Activated naive CD4-positive, alpha-beta T cell treated with anti-CD3 and anti-CD28 coated beads, Interleukin-2, amount 50 U/mL, for 24 hours (primary cell): ENCODE data around the gene SDHB.

Source experiments
- H3K27ac Mint-ChIP-seq: one replicate; pipeline ENCODE4 v1.8.0; 2021; ENCODE audit warnings: mild to moderate bottlenecking, mixed read lengths
- H3K27me3 Mint-ChIP-seq: one replicate; pipeline ENCODE4 v1.8.0; 2021; ENCODE audit warnings: mixed read lengths
- H3K36me3 Mint-ChIP-seq: one replicate; pipeline ENCODE4 v1.8.0; 2021; ENCODE audit warnings: mixed read lengths
- H3K4me1 Mint-ChIP-seq: one replicate; pipeline ENCODE4 v1.8.0; 2021; ENCODE audit warnings: mixed read lengths
- H3K4me3 Mint-ChIP-seq: one replicate; pipeline ENCODE4 v1.8.0; 2021; ENCODE audit warnings: mild to moderate bottlenecking, mixed read lengths
- H3K9me3 Mint-ChIP-seq: one replicate; pipeline ENCODE4 v1.8.0; 2021; ENCODE audit warnings: mixed read lengths

The SDHB gene

GRCh38 chr1:17082761-17083160 lies 28.9 kb upstream of the SDHB start:
- H3K4me3 Mint-ChIP-seq, result no peak overlapping the region
- no peaks in the 10 kb centered on the region for H3K36me3 Mint-ChIP-seq
- no peak overlapping the region for H3K27ac Mint-ChIP-seq
- no peaks in the 10 kb centered on the region for H3K4me1 Mint-ChIP-seq
- no peaks in the 10 kb centered on the region for H3K27me3 Mint-ChIP-seq
- H3K9me3 Mint-ChIP-seq, result no peaks in the 10 kb centered on the region

- Mint-ChIP-seq H3K27me3 (no peaks in the 10 kb centered on the region), H3K4me1 (no peaks in the 10 kb centered on the region), H3K9me3 (no peaks in the 10 kb centered on the region), H3K27ac (no peak overlapping the region), H3K36me3 (no peaks in the 10 kb centered on the region), H3K4me3 (no peak overlapping the region)
Observed at GRCh38 chr1:17081439-17081838, 27.6 kb upstream of the SDHB start.

GRCh38 chr1:17080880-17081279 lies 27.0 kb upstream of the SDHB start:
- no peaks in the 10 kb centered on the region for H3K27me3 Mint-ChIP-seq
- H3K36me3 Mint-ChIP-seq, result no peaks in the 10 kb centered on the region
- H3K4me1 Mint-ChIP-seq, result no peaks in the 10 kb centered on the region
- H3K27ac Mint-ChIP-seq, result no peak overlapping the region
- no peak overlapping the region for H3K4me3 Mint-ChIP-seq
- no peaks in the 10 kb centered on the region for H3K9me3 Mint-ChIP-seq

- no peaks in the 10 kb centered on the region for H3K9me3 Mint-ChIP-seq
- no peak overlapping the region for H3K27ac Mint-ChIP-seq
- no peaks in the 10 kb centered on the region for H3K4me1 Mint-ChIP-seq
- no peak overlapping the region for H3K4me3 Mint-ChIP-seq
- H3K27me3 Mint-ChIP-seq, result no peaks in the 10 kb centered on the region
- H3K36me3 Mint-ChIP-seq, result no peaks in the 10 kb centered on the region
Observed at GRCh38 chr1:17080085-17080759, 26.4 kb upstream of the SDHB start.

DNA sequence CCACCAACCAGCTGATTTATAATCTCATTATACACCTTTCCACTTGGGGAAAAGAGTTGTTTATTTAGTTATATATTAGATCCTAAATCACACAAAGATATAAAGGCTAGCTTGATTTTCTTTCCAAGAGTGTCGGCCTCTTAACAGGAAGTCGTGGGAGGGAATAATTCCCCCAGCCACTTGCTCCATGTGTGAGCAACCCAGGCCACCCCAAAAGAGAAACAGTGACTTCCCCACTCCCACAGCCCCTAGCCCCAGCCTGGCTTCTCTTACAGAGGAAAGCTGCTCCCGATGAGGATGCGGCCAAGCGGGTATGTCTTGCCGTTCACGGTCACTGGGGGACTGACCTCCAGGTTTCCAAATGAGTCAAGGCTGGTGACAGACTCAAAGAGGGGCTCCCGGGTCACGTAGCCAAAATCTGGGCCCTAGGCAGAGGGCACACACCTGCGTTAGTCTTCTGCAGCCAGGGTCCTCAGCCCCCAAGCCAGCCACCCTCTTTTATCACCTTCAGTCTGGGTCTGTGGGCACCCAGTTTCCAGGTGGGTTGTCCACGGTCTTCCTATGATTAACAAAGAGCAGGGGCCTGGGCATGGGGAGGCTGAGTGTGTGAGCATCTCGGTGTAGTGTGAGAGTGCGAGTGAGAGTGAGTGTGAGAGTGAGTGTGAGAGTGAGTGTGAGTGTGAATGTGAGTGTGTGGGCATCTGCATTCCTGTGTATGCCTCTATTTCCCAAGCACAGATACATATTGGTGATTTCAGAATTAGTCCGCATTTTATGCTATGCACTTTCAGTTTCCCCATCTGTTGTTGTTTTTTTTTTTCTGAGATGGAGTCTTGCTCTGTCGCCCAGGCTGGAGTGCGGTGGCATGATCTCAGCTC lies 25.4 kb upstream of the SDHB start:
- H3K9me3 Mint-ChIP-seq, result no peaks in the 10 kb centered on the region
- H3K4me1 Mint-ChIP-seq, result no peaks in the 10 kb centered on the region
- H3K36me3 Mint-ChIP-seq, result no peaks in the 10 kb centered on the region
- no peaks in the 10 kb centered on the region for H3K27me3 Mint-ChIP-seq
- H3K4me3 Mint-ChIP-seq, result no peak overlapping the region
- no peak overlapping the region for H3K27ac Mint-ChIP-seq

- Mint-ChIP-seq H3K27me3 (no peaks in the 10 kb centered on the region), H3K4me1 (no peaks in the 10 kb centered on the region), H3K27ac (no peak overlapping the region), H3K9me3 (no peaks in the 10 kb centered on the region), H3K4me3 (no peak overlapping the region), H3K36me3 (no peaks in the 10 kb centered on the region)
Observed at GRCh38 chr1:17075470-17076255, 21.8 kb upstream of the SDHB start.

GRCh38 chr1:17071794-17072193 lies 18.0 kb upstream of the SDHB start:
- no peak overlapping the region for H3K4me3 Mint-ChIP-seq
- H3K9me3 Mint-ChIP-seq, result no peaks in the 10 kb centered on the region
- no peaks in the 10 kb centered on the region for H3K4me1 Mint-ChIP-seq
- no peak overlapping the region for H3K27ac Mint-ChIP-seq
- no peaks in the 10 kb centered on the region for H3K27me3 Mint-ChIP-seq
- no peaks in the 10 kb centered on the region for H3K36me3 Mint-ChIP-seq

DNA sequence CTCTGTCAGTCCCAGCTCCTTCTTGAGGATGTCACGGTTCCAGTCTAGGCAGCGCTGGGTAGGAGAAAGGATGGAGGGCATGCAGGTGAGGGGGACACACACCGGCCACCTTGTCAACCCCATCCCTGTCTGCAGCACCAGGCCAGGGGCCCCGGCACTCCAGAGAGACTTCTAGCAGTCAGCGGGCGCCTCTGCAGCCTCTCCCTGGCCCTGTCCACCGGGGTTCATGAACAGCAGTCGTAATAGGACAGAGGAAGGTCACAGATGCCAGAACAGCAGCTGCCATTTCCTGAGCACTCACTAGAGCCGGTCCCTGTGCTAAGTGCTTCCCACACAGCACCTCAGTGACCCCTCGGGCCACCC lies 16.3 kb upstream of the SDHB start:
- Mint-ChIP-seq H3K9me3 (no peaks in the 10 kb centered on the region), H3K27me3 (no peaks in the 10 kb centered on the region), H3K27ac (no peak overlapping the region), H3K36me3 (no peaks in the 10 kb centered on the region), H3K4me1 (no peaks in the 10 kb centered on the region), H3K4me3 (no peak overlapping the region)

DNA sequence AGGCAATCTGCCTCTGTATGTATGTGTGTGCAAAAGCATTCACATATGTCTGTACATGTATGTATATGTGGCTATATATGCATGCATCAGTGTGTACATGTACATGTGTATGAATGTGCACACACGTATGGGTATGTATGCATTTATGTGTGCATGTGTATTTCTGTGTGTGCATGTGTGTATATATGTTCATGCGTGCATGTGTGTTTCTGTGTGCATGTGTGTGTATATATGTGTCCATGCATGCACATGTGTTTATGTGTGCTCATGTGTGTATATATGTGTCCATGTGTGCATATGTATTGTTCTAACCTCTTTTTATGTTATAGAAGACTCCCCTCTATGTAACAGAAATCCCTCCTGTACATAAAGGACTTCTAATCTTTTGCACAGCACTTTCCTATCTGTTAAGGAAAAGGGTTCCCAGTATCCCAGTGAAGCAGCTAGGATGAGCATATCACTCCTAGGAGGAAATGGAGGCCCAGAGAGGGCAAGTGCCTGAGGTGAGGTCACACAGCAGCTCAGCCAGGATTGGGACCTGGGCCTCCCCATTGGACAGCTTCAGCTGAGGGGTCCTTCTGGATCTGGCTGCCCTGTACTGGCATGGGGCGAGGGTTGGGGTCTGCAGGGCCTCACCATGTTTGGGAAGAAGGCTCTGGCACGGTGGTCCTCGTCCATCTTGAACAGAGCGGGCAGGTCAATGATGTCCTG lies 15.8 kb upstream of the SDHB start:
- Mint-ChIP-seq H3K9me3 (no peaks in the 10 kb centered on the region), H3K4me3 (no peak overlapping the region), H3K27me3 (no peaks in the 10 kb centered on the region), H3K4me1 (no peaks in the 10 kb centered on the region), H3K36me3 (no peaks in the 10 kb centered on the region), H3K27ac (no peak overlapping the region)

DNA sequence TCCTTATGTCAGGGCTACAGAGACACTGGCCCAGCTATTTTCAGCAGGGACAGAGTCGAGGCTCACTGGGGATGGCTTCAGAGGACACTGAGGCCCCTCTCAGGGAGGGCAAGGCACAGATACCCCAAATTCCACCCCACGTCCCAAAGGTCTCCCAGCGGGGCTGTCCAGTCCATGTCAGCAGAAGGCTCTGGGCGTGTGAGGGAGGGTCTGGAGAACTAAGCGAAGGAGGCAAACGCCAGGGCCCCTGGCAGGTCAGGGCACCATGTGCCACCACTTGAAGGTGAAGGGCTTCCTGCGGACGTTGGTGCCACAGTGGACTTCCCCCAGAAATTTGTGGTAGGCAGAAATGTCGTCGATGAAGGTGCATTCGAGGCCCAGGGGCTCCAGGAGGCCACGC lies 15.0 kb upstream of the SDHB start:
- no peak overlapping the region for H3K4me3 Mint-ChIP-seq
- no peaks in the 10 kb centered on the region for H3K36me3 Mint-ChIP-seq
- H3K9me3 Mint-ChIP-seq, result no peaks in the 10 kb centered on the region
- no peaks in the 10 kb centered on the region for H3K27me3 Mint-ChIP-seq
- H3K27ac Mint-ChIP-seq, result no peak overlapping the region
- H3K4me1 Mint-ChIP-seq, result no peaks in the 10 kb centered on the region

- Mint-ChIP-seq H3K27me3 (no peaks in the 10 kb centered on the region), H3K4me3 (no peak overlapping the region), H3K4me1 (no peaks in the 10 kb centered on the region), H3K36me3 (no peaks in the 10 kb centered on the region), H3K9me3 (no peaks in the 10 kb centered on the region), H3K27ac (no peak overlapping the region)
Observed at GRCh38 chr1:17067465-17068240, 13.8 kb upstream of the SDHB start.

DNA sequence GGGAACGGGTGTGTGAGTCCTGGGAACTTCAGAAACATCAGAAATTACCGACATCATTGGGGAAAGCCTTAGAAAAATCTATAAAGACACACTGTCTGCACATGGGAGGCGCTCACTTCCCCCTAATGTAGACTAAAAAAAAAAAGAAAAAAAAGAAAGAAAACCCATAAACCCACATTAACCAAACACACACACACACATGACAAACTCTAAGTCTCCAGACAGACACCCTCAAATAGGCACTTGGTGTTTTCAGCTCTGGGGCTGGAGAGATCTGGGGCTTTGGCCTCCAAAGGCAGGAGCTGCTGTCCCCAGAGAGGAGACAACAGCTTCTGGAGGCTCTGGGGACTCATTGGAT lies 13.2 kb upstream of the SDHB start:
- no peaks in the 10 kb centered on the region for H3K9me3 Mint-ChIP-seq
- no peak overlapping the region for H3K4me3 Mint-ChIP-seq
- no peaks in the 10 kb centered on the region for H3K27me3 Mint-ChIP-seq
- no peak overlapping the region for H3K27ac Mint-ChIP-seq
- no peaks in the 10 kb centered on the region for H3K4me1 Mint-ChIP-seq
- no peaks in the 10 kb centered on the region for H3K36me3 Mint-ChIP-seq

- Mint-ChIP-seq H3K9me3 (no peaks in the 10 kb centered on the region), H3K4me3 (no peak overlapping the region), H3K36me3 (no peaks in the 10 kb centered on the region), H3K27me3 (no peaks in the 10 kb centered on the region), H3K4me1 (no peaks in the 10 kb centered on the region), H3K27ac (no peak overlapping the region)
Observed at GRCh38 chr1:17066361-17067068, 12.7 kb upstream of the SDHB start.

DNA sequence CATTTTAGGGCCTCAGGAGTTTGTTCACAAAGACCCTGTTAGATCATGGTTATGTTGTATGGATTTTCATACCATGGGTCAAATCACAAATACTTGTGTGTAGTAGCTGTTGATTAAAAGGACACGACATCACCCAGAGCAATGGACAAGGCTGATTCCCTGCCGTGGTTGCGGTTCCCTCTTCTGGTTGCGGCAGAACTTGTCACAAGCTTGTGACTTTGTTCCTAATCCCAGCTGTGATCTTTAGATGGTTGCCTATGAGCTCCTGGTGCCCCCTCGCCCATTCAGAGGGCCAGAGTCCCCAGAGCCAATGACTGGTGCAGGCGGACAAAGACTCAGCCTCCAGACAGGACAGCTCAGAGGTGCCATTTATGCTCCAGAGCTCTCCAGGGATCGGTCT lies 11.8 kb upstream of the SDHB start:
- Mint-ChIP-seq H3K36me3 (no peaks in the 10 kb centered on the region), H3K27me3 (no peaks in the 10 kb centered on the region), H3K9me3 (no peaks in the 10 kb centered on the region), H3K4me3 (no peak overlapping the region), H3K4me1 (no peaks in the 10 kb centered on the region), H3K27ac (no peak overlapping the region)
